Sigmoid colon (tissue), 7 donors: ENCODE data around the gene SLC26A6. TPM values are rescaled to one million over a fixed set of nuclear protein-coding genes. Genes with fewer than 3 reads are reported as not detected.

Experiments
- DNase-seq: peaks from one replicate; pipeline ENCODE4 v3.0.0-alpha.2; 2019
- H3K27ac ChIP-seq, 4 donors: fragments of 200-600 bp; sonication (generic); one replicate each; pipeline ENCODE4 v1.5.1; 2016 to 2019; ENCODE audit warnings: mild to moderate bottlenecking in 1 of 4
- H3K27me3 ChIP-seq, 3 donors: fragments of 200-600 bp; sonication (generic); one replicate each; pipeline ENCODE4 v1.5.1; 2019; ENCODE audit warnings: mild to moderate bottlenecking in 1 of 3
- H3K36me3 ChIP-seq, 4 donors: fragments of 200-600 bp; sonication (generic); one replicate each; pipeline ENCODE4 v1.5.1; 2016 to 2019
- H3K4me1 ChIP-seq, 4 donors: fragments of 200-600 bp; sonication (generic); one replicate each; pipeline ENCODE4 v1.5.1; 2017 to 2019
- H3K4me3 ChIP-seq, 4 donors: fragments of 200-600 bp; sonication (generic); one replicate each; pipeline ENCODE4 v1.5.1; 2017 to 2019; ENCODE audit warnings: mild to moderate bottlenecking in 2 of 4, moderate library complexity in 1 of 4
- H3K9me3 ChIP-seq, 4 donors: fragments of 200-600 bp in 3 of 4; sonication (generic) in 3 of 4; one replicate each; pipeline versions ENCODE4 v1.5.1 to v1.6.1; 2013 to 2019
- EP300 ChIP-seq, 4 donors: sonication (generic); formaldehyde crosslinking; IDR thresholded peaks; one replicate each; pipeline ENCODE4 v1.6.1; 2017; ENCODE audit warnings: antibody characterized with exemption in 4 of 4
- POLR2A ChIP-seq, 2 donors: fragments of 450-650 bp; IDR thresholded peaks; one replicate each; pipeline ENCODE4 v1.6.1; 2016; ENCODE audit warnings: antibody characterized with exemption in 2 of 2, mild to moderate bottlenecking in 2 of 2, moderate library complexity in 2 of 2
- POLR2AphosphoS5 ChIP-seq, 4 donors: sonication (generic); formaldehyde crosslinking; IDR thresholded peaks; one replicate each; pipeline ENCODE4 v1.6.1; 2017; ENCODE audit warnings: antibody characterized with exemption in 4 of 4
- WGBS, 2 donors: extraction: QIAGEN DNeasy Blood & Tissue Kit; methylation state at CpG; one replicate each; pipeline ENCODE4 v1.1.7; 2013; 5-methylcytosine and 5-hydroxymethylcytosine counted together
- intact Hi-C: fragments of 100-400 bp; cut with DNase I; formaldehyde crosslinking; loops from one replicate; pipeline ENCODE4 v1.15.1; 2023
- polyA plus RNA-seq, 3 donors: library from polyadenylated mRNA; stranded (reverse); fragments of 200-250 nt; gene quantifications; one replicate each; pipeline ENCODE4 v1.2.3, GENCODE V29; 2013
- total RNA-seq, 4 donors: library from RNA; depleted of rRNA; stranded (reverse); fragments of >200 nt; gene quantifications; one replicate each; pipeline ENCODE4 v1.1.0, GENCODE V29; 2016
- TF ChIP-seq, protein P1 (sequence below), 4 experiments: fragments of 450-650 bp in 3 of 4; fragments of 200-600 bp in 1 of 4; IDR thresholded peaks; one replicate each; pipeline ENCODE4 v1.5.1; 2016 to 2019; ENCODE audit warnings: antibody characterized with exemption in 4 of 4, mild to moderate bottlenecking in 3 of 4, moderate library complexity in 2 of 4
- donor health status: healthy with polysubstance abuse.
- donor health status: Bipolar disorder and iron deficiency.
- donor health status: healthy.

Gene SLC26A6
- total and polyA plus RNA-seq, 7 donors: 6.4 to 70.8 (median 16.8) TPM

DNA sequence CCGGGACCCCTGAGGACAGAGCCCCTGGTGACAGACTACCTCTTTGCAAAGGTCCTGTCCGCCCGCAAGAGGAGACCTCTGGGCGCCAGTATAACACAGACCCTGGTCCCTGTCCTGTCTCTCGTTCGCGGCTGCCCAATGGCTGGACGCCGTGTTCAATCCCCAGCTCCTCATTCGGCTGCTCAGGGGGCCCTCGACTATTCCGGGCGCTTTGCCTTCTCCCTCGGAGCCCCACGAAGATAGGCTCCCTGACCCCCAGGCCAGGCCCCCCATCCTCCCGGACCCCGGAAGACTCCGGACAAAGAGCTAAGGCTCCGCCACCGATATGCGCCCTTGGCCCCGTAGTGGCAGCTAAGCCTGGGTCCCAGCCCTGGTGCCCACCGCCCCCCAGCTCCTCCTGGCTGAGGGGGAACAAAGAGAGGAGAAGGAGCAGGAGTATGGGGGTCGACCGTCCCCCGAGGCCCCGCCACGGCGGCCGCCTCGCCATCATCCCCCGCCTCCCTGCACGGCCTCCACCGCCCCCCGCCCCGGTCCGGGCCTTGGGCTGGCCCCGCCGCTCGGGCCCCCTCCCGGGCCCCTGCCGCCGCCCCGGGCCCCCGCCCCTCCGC lies 27.0 kb upstream of the SLC26A6 start:
- H3K27ac ChIP-seq: peak overlapping the region in 1 of 4 donors; percentile 81
- H3K4me1 ChIP-seq: peaks cover 0 to 33% (median 31%) of the 10 kb centered on the region in 4 donors
- TF ChIP-seq, protein P1, sequence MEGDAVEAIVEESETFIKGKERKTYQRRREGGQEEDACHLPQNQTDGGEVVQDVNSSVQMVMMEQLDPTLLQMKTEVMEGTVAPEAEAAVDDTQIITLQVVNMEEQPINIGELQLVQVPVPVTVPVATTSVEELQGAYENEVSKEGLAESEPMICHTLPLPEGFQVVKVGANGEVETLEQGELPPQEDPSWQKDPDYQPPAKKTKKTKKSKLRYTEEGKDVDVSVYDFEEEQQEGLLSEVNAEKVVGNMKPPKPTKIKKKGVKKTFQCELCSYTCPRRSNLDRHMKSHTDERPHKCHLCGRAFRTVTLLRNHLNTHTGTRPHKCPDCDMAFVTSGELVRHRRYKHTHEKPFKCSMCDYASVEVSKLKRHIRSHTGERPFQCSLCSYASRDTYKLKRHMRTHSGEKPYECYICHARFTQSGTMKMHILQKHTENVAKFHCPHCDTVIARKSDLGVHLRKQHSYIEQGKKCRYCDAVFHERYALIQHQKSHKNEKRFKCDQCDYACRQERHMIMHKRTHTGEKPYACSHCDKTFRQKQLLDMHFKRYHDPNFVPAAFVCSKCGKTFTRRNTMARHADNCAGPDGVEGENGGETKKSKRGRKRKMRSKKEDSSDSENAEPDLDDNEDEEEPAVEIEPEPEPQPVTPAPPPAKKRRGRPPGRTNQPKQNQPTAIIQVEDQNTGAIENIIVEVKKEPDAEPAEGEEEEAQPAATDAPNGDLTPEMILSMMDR (IDR thresholded peaks at IDR 0.05): no peak
- no peak for TF ChIP-seq POLR2A (IDR thresholded peaks at IDR 0.05)
- no peak for TF ChIP-seq POLR2AphosphoS5 (IDR thresholded peaks at IDR 0.05)
- no peak for TF ChIP-seq EP300 (IDR thresholded peaks at IDR 0.05)
- peak overlapping the region in 3 of 4 donors; percentile 32 to 55 (median 44) for H3K4me3 ChIP-seq
- no peak for DNase-seq
- intact Hi-C loops: no loop called here
- 5 to 14% methylated on average over 46 of the region's 46 CpGs for WGBS, 2 donors
- no peaks in the 10 kb centered on the region for H3K36me3 ChIP-seq
- H3K9me3 ChIP-seq: no peaks in the 10 kb centered on the region
- peaks cover 24 to 56% (median 29%) of the 10 kb centered on the region in 3 donors for H3K27me3 ChIP-seq

GRCh38 chr3:48661501-48662144 lies 26.4 kb upstream of the SLC26A6 start:
- 2 to 6% methylated on average over 67 of the region's 67 CpGs for WGBS, 2 donors

GRCh38 chr3:48660800-48661400 lies 25.6 kb upstream of the SLC26A6 start:
- no peak for DNase-seq
- Histone ChIP-seq H3K27me3 (peaks cover 24 to 62% (median 29%) of the 10 kb centered on the region in 3 donors), H3K4me1 (peaks cover 0 to 44% (median 42%) of the 10 kb centered on the region in 4 donors), H3K36me3 (no peaks in the 10 kb centered on the region), H3K27ac (no peak overlapping the region), H3K4me3 (peak overlapping the region in 2 of 4 donors; percentile 40 to 44), H3K9me3 (no peaks in the 10 kb centered on the region)
- intact Hi-C loops: no loop called here
- TF ChIP-seq, protein P1 (IDR thresholded peaks at IDR 0.05): no peak
- TF ChIP-seq POLR2A (IDR thresholded peaks at IDR 0.05) (no peak), EP300 (IDR thresholded peaks at IDR 0.05) (no peak)
- WGBS, 2 donors: 64 to 68% methylated on average over 61 of the region's 61 CpGs

More at GRCh38 chr3:48661501-48662144, 26.4 kb upstream of the SLC26A6 start:
- peak overlapping the region in 2 of 4 donors; percentile 40 to 44 for H3K4me3 ChIP-seq
- no peaks in the 10 kb centered on the region for H3K9me3 ChIP-seq
- intact Hi-C loops: no loop called here
- peak; percentile 80 for DNase-seq
- no peaks in the 10 kb centered on the region for H3K36me3 ChIP-seq
- TF ChIP-seq, protein P1 (IDR thresholded peaks at IDR 0.05): no peak
- peak in 1 of 4 donors; percentile 29 for TF ChIP-seq POLR2AphosphoS5 (IDR thresholded peaks at IDR 0.05)
- no peak overlapping the region for H3K27ac ChIP-seq
- peaks cover 0 to 37% (median 35%) of the 10 kb centered on the region in 4 donors for H3K4me1 ChIP-seq
- H3K27me3 ChIP-seq: peaks cover 24 to 62% (median 29%) of the 10 kb centered on the region in 3 donors

GRCh38 chr3:48656841-48657281 lies 21.6 kb upstream of the SLC26A6 start:
- Histone ChIP-seq H3K27ac (peak overlapping the region; percentile 64 to 83 (median 73)), H3K4me3 (peak overlapping the region; percentile 35 to 76 (median 62)), H3K27me3 (peaks cover 7 to 37% (median 7%) of the 10 kb centered on the region in 3 donors), H3K36me3 (no peaks in the 10 kb centered on the region), H3K9me3 (no peaks in the 10 kb centered on the region), H3K4me1 (peaks cover 0 to 26% (median 25%) of the 10 kb centered on the region in 4 donors)
- TF ChIP-seq, protein P1 (IDR thresholded peaks at IDR 0.05): no peak
- TF ChIP-seq POLR2AphosphoS5 (IDR thresholded peaks at IDR 0.05): no peak
- TF ChIP-seq POLR2A (IDR thresholded peaks at IDR 0.05): no peak
- TF ChIP-seq EP300 (IDR thresholded peaks at IDR 0.05): no peak
- WGBS, 2 donors: 62 to 79% methylated on average over 45 of the region's 45 CpGs
- intact Hi-C loops: no loop called here
- DNase-seq: no peak
